HG03460 (cell line): Measurements from ENCODE around the gene POTEF.
"Not testable (repeated sequence)": the region's sequence is repeated elsewhere in the genome, so short reads cannot be mapped to it uniquely, and the experiment has no call there.

Experiments
- ATAC-seq: cut with Tn5 transposase; IDR thresholded peaks from one replicate; pipeline ENCODE4 v1.9.1; 2021; ENCODE audit not compliant: unreplicated experiment

The POTEF gene

DNA sequence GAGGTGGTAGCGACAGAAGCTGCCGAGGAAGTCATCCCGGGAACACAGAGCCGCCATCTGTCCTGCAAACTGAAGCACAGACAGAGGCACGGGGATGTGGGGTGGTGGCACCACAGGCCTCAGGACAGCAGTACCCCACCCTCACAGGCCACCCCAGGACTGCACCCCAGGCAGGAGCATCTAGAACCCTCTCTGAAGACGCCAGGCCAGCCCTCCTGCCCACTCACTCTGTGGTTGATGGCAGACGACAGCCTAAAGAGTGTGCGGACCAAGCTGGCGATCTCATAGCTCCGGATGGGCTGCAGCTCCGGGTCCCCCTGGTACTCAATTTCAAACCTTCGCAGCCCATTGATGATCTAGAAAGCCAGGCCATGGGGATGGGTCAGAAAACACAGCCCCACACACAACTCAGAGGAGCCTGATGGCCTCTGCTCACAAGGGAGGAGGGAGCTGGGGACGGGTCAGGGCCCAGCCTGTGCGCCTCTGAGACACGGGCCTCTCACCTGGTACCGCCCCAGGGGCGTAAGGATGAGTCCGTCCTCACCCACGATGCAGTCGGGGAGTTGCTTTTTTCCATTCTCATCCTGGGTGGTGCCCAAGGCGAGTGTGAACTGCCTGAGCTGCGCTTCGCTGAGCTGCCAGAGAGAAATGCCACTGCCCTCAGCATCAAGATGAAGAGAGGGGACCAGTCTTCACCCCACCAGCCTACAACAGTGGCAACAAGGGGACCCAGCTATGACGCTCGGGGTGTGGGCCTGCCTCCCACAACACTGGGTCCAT, 24.0 kb upstream of the POTEF start:
- ATAC-seq: no peak

DNA sequence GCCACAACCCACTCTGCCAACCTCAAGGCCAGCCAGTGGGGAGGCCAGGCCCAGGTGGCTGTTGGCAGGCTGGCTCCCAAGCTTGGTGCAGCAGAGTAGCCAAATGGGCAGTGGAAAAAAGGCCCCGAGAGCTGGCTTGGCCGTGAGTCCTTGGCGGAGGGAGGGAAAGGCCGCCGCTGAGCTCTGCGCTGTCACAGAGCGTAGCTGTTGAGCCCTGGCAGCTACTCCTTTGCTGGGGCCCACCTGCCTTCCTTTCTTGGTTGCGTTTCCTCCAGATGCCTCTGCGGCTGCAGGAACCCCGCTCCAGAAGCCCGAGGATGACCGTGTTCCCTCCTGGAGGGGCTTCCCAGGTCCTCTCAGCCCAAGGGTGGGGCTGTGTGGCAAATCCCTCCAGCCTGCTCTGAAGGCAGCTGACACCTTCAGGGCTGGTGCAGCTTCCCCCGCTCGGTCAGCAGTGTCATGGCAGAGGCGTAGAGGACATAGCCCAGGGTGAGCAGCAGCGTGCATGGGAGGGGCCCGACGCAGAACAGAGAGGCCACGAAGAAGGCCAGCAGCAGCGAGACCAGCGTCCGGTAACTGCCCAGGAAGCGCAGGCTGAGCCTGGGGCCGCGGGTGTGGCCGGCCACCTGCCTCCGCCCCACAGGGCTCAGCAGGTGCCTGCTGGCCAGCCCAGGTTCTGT, 23.3 kb upstream of the POTEF start:
- ATAC-seq: not testable (repeated sequence)

DNA sequence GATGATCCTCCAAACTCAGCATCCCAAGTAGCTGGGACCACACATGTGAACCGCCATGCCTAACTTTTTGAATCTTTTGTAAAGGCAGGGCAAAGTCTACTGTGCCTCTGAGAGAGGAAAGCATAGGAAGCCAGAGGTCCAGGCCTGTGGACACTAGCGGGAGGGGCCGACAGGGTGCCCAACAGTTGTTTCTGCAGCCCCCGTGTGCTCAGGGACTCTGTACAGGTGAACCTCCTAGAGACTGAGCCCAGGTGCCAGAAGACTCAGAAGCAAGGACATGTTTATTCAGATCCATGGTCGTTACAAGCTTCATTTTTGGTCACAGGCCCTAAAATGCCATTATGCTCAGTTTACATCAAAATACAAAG, 22.1 kb upstream of the POTEF start:
- not testable (repeated sequence) for ATAC-seq

DNA sequence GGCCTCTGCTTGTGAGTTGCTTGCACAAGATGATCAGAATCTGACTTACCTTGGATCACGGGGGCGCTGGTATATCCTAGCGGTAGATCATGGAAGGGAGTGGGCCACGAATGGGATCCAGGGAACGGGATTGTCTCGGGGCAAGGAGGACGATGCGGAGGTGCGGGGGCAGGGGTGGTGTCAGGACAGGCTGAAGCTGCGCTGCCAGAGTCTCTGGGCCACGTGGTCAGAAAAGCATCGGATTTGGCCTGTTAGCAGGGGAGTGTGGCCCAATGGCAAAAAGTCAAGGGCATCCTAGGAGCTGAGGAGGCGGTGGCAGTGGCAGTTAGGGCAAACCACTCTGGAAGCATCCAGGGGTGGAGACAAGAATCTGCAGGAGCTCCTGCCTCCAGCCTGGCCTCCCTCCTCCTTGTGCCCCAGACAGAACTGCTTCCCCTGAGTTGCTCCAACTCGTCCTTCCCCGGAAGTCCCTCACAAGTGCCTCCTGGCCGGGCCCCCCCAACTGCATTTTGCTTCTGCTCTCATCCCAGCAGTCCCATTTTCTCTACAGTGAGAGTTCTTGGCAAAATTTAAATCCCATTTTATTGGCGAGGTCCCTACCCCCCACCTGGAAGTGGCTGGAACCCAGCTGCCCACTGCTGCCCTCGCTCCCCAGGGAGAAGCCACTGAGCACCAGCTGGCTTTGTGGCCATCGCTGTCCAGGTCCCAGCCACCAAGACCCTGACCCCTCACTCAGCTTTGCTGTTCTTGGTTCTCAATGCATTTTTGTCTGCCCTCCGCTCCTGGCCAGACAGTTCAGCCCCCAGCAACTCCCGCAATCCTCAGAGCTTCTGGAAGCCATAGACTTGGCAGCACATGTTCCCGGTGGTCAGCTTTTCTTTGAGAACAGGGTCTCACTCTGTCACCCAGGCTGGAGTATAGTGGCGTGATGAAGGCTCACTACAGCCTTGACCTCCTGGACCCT, 21.4 kb upstream of the POTEF start:
- no peak for ATAC-seq

DNA sequence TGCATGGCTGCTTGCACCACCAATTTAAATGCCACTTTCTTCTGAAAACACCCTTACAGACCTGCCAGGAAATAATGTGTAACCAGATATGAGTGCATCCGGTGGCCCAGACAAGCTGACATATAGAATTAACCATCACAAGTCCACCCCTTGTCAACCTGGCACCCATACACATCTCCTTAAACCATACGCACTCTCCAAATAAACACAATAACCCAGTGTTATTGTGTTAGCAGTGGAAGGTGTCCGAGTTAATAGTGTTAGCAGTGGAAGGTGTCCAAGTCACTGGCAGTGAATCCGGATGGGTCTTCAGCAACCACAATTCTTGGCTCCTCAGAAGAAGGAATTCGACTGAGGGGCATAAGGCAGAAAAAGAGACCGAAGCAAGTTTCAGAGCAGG, 19.5 kb upstream of the POTEF start:
- ATAC-seq: not testable (repeated sequence)

DNA sequence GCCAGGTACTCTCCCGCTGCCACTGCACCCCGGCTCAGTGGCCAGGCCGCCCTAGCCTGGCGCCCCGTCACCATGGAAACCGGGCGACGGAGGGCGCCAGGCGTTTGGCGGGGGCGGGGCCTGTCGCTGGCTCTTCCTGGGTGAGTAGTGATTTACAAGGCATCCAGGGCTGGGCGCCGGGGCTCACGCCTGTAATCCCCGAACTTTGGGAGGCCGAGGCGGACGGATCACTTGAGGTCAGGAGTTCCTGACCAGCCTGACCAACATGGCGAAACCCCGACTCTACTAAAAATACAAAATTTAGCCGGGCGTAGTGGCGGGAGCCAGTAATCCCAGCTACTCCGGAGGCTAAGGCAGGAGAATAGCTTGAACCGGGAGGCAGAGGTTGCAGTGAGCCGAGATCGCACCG, 16.0 kb upstream of the POTEF start, which contains the start of gene CCDC74B:
CCDC74B (minus strand) TSS at position 107 of the 409 bp plus-strand sequence. CDS start 116 bp downstream, outside the sequence.
- ATAC-seq: peak; percentile 93

DNA sequence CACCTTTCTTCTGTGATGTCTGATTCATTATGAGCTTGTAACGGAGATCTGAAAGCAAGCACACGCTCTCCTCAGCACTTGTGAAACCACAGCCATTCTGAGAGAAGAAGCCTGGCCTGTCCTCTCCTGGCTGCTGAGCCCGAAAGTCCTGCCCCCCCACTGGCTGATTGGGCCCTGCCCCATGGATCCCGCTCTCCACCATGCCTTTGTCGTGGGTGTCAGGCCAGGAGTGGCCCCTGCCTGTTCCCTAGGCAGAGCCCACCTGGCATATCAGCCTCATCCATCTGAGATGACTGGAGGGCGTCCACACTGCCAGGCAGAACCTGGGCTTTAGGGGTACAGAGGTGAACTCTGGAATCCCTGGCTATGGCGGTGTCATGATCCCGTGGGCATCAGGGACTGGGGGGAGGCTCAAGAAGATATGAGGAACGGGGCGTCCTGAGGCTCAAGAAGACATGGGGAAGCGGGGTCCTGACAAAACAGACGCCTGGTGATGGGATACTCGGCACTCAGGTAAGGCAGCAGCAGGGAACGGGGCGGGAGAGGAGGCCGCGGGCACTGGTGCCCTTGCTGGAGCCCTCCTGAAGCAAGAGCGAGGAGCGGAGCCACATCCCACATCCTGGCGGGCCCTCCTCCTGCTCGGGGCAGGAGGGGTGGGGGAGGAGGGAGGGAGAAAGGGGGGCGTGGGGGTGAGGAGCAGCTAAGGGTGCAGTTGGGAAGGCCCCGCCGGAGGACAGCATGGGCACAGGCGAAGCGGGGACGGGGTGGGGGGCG, 14.4 kb upstream of the POTEF start:
- ATAC-seq: not testable (repeated sequence)

DNA sequence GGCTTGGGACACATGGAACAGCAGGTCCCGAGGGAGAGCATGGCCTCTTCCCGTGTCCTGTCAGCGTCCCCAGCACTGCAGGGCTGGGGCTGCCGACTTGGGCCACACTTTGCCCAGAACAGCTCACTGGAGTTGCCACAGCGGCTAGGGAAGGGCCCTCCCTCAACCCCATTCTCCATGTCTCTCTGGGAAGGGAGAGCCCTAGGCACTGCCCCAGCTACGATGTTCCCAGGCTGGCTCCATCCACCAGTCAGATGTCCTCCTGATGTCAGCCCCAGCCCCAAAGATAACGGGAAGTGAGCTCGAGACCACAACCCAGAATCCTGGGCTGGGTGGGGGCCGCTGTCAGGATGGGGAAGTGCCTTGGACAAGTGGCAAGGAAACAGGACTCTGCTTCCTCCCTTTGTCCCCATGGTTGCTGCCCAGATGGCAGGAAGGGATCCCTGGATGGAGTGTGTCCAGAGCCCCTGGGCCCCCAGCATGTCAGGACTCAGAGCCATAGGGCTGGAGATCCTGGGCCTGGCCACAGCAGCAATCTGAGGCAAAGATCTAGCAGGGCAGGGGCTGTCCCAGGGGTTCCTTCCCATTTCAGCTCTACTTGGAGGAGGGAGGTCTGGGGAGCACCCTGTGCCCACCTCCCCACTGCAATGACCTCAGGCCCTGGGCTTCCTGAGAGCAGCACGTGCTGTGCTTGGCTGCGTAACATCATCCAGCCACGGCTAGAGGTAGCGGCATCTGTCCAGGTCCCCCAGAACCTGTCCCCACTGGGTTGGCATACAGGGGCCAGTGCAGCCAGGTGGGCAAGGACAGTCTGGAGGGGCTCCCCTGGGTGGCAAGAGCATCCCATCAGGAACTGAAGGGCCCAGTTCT, 13.6 kb upstream of the POTEF start:
- ATAC-seq: not testable (repeated sequence)

DNA sequence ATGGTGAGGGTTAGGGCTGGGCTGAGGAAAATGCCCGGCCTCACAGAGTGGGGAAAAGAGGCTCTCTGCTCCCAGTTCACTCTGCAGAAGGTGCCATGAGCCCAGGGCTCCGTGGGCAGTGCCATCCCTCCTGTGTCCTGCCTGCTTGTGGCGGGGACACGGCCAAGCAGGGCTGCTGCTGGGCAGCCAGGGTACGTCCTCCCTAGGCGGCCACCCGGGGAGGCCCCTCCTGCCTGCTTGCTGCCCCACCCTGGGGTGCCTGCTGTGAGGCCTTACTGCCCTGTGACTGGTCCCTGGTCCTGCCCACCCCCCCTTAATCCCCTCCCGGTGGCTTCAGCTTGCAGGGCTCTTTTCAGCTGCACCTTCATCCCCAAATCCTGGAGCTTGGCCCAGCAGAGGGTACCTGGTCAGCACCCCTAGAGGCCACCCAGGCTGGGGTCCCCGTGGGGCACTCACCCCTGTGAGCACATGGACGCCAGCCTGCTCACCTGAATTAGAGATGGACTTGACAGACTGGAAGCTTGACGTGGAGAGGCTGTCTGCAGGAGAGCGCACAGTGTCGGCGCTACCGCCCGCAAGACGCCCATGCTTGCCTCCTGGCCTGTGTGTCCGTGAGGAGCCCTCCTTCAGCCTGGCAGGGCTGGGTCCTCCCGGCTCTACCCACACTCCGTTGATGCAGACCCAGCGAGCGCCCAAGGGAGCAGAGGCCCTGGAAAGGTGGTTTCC, 12.8 kb upstream of the POTEF start:
- not testable (repeated sequence) for ATAC-seq

DNA sequence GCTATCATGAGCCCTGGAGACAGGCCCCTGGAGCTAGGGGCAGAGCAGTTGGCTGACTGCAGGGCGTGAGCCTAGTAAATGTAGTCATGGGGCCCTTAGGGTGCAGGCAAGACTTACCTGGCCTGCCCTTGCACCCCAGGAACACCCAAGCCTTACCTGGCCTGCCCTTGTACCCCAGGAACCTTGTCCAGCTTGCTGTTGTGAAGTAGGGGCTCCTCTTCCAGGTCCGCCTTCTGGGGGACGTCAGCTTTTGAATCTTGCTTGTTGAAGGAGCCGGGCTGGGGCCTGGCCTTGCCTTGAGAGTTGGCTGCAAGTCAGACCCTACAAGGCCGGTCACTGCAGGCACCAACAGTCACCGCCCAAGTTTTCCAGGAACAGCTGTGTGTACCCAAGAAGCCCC, 12.0 kb upstream of the POTEF start:
- not testable (repeated sequence) for ATAC-seq

DNA sequence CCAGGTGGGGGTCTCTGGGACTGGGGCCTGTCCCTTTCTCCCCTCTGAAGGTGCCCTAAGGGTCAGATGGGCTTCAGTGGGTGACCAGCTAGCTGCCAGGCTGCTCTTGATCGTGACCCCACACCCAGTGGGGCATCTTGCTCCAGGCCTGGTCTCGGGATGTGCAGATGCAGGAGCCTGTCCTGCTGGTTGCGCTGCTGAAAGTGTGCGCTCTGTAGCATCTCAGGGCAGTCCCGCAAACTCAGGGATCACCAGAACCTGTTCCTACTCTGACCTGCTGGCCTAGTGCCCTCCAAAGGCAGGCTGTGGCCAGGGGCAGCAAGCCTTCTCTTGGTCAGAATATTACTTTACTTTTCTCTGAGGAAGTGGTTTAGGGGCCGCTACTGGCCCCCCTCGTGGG, 11.5 kb upstream of the POTEF start:
- ATAC-seq: not testable (repeated sequence)

DNA sequence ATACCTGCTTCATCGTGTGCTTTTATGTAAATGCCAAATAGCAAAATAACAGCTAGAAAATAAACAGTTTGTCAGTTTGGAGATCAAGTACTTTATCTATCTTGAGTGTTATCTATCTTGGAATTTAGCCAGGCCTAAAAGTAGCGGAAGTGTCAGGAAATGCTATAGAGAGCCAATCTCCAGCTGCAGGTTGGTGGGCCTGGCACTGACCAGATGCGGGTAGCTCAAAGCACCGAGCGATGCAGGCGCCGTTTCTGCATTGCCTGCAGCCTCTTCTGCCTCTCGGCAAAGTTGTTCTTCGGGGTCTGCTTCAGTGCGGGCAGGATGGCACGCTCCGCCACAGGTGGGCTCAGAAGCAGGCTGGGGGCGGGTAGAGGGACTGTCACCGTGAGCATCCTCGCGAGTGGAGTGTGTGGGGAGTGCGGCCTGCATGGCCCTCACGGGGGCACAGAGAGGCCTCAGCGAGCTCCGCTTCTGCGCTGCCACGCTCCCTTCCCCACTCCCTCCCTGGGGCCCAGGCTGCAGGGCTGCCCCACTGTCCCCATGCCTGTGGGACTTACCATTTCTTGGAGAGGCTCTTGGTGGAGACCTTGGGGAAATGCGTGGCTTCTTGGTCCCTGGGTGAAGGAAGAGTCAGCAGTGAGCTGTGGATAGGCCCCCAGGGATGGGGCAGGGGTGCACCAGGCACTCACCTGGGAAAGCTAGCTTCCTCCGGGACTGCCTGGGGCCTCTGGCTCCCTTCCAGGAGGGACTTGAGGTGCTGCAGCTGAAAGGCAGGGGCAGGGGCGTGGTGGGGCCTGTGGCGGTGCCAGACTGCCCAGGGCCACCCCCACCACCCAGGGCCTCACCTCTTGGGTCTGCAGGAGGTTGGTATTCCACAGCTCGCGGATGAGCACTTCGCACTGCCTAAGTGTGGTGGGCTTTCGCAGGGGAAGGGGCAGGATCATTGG, 10.6 kb upstream of the POTEF start:
- not testable (repeated sequence) for ATAC-seq

DNA sequence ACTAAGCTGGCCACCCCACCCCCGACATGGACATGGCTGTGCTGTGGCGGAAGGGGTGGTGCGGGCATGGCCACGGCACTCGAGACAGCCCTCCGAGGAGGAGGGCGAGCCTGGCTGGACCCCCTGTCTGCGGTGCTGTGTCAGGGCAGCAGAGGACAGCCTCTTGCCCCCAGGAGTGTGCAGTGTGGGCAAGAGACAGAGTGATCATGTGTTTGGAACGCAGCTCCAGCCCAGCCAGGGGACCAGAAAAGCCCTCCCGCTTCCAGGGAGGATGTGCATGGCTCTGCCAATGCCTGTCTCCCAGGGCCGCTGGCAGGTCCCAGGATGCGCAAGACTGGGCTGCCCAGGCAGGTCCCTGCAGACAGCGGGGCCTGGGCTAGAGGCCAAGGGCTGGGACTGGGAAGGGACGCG, 9.8 kb upstream of the POTEF start:
- ATAC-seq: not testable (repeated sequence)

DNA sequence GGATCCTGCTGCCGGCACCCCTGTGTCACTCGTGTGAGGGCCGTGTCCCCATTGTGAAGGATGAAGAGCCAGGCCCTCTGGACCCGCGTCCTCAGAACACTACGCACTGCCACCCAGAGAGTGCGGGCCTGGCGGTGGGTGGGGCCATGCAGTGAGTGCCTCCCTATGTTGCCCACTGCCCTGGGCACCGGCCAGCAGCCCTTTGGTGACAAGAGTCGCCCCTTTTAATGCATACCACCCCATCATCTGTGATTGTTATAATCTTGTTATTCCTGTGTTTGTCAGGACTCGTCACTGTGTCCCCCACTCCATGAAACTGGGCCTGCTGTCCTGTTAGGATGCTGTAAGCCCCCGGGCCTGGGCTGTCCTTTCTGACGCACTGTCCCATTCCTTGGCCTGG, 9.3 kb upstream of the POTEF start:
- not testable (repeated sequence) for ATAC-seq

DNA sequence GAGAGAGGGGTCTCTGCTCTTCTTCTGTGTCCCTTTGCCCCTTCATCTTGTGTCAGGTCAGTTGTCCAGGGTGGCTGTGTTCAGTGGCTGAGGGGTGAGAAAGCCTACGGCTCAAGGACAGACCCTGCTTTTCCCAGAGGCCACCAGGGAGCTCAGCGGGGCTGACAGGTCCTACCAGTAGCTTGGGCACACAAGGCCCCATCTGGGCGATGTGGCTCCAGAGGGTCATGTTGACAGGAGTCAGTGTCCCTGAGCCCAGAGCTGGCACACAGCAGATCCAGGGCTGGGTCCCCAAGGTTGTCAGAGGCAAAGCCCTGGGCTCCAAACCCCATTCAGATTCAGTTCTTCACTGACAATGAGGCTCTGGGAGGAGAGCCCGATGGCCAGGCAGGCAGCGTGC, 8.1 kb upstream of the POTEF start:
- ATAC-seq: not testable (repeated sequence)

DNA sequence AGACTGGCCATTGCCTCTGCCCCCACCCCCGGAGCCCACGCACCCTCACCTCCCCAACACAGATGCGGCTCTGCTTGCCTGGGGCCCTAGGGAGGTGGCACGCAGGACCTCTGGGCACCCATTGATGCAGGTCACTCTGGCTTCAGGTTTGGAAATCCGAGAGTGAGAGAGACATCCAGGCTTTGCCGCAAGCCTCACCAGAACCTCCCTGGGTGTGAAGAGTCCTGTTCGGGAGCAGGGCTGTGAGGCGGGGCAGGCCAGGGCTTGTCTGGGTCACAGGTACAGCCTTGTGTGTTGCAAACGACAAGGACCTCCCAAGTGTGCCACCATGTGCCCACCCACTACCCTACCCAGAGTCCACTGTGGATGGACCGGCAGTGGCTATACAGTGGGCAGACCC, 7.5 kb upstream of the POTEF start:
- not testable (repeated sequence) for ATAC-seq

DNA sequence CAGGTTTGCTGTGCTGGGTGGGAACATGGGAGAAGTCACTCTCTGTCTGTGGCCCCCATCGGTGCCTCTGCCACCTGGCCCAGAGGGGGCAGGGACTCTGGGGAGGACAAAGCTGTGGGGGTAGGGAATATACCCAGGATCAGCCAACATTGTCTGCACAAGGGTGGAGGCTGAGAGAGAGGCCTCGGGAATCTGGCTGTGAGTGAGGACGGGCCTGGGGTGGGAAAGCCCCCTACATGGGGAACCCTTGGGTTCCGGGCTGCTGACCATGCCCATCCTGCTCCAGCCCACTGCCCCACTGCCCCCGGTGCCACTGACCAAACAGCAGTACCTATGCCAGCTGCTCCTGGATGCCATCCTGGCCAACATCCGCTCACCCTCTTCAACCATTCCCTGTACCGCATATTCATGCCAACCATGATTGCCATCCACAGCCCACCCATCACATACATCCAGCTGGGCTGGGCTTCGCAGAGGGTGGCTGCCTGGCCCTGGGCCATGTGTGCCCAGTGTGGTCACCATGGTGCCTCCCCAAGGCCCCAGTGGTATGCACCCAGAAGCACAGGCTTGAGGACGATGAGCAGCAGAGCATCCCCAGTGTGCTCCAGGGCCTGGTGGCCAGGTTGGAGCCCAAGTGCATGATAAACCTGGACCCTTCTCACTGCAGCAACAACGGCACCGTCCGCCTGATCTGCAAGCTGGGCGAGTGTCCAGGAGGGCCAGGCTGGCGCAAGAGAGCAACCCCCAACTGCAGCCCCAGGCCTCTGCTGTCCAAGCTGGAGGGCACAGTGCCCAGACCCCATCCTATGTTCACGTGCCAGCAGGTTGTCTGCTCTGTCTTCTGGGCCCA, 6.9 kb upstream of the POTEF start:
- no peak for ATAC-seq
